OCI-LY3 (cell line): ENCODE results near the gene GYS2.

Experiments
- H2AFZ ChIP-seq: fragments of 200-600, 300-600 bp; shearing (Covaris generic); 2 replicates; pipeline ENCODE4 v1.6.0; 2014; ENCODE audit warnings: antibody characterized with exemption, low read depth, low read length
- H3K27ac ChIP-seq: fragments of 200-600, 300-600 bp; sonication (generic); 2 replicates; pipeline ENCODE4 v1.5.1; 2014; ENCODE audit warnings: mild to moderate bottlenecking, low read length, moderate library complexity, mixed read lengths
- H3K27me3 ChIP-seq: fragments of 200-600, 300-600 bp; sonication (generic); 2 replicates; pipeline ENCODE4 v1.6.1; 2014; ENCODE audit warnings: low read depth, low read length, mixed read lengths
- H3K36me3 ChIP-seq: fragments of 200-600, 300-600 bp; sonication (generic); replicated peaks from 2 replicates; pipeline ENCODE3; 2014; ENCODE audit warnings: low read depth, low read length, mixed read lengths
- H3K4me1 ChIP-seq: fragments of 300-600, 200-600 bp; sonication (generic); 2 replicates; pipeline ENCODE4 v1.6.1; 2014; ENCODE audit warnings: low read length, mixed read lengths
- H3K4me2 ChIP-seq: fragments of 200-600, 300-600 bp; sonication (generic); 2 replicates; pipeline ENCODE4 v1.6.1; 2014; ENCODE audit warnings: low read length, mixed read lengths
- H3K4me3 ChIP-seq: fragments of 300-600, 200-600 bp; sonication (generic); 2 replicates; pipeline ENCODE4 v1.5.1; 2014; ENCODE audit warnings: antibody characterized with exemption, mild to moderate bottlenecking, low read length, moderate library complexity
- H3K79me2 ChIP-seq: fragments of 300-600, 200-600 bp; shearing (Covaris generic); 2 replicates; pipeline ENCODE4 v1.6.1; 2014; ENCODE audit warnings: mild to moderate bottlenecking, low read length, mixed read lengths
- H3K9ac ChIP-seq: fragments of 300-600, 200-600 bp; shearing (Covaris generic); 2 replicates; pipeline ENCODE4 v1.6.0; 2014; ENCODE audit warnings: mild to moderate bottlenecking, low read length, moderate library complexity
- H3K9me3 ChIP-seq: fragments of 200-600, 300-600 bp; shearing (Covaris generic); 2 replicates; pipeline ENCODE4 v1.6.1; 2014; ENCODE audit warnings: low read length, mixed read lengths; ENCODE audit not compliant: insufficient read depth
- H4K20me1 ChIP-seq: fragments of 200-600, 300-600 bp; sonication (generic); 2 replicates; pipeline ENCODE4 v1.6.1; 2016; ENCODE audit warnings: low read length, mixed read lengths; ENCODE audit not compliant: insufficient read depth
- EZH2phosphoT487 ChIP-seq: fragments of 200-600 bp; shearing (Covaris generic); IDR thresholded peaks from 2 replicates; pipeline ENCODE4 v1.6.1; 2018; ENCODE audit warnings: antibody characterized with exemption, mixed run types, low read depth
- TF ChIP-seq, protein P1 (sequence below): fragments of 200-600, 300-600 bp; sonication (generic); IDR thresholded peaks from 2 replicates; pipeline ENCODE4 v1.5.1; 2014; ENCODE audit warnings: antibody characterized with exemption, low read length, low read depth

GYS2 gene

DNA sequence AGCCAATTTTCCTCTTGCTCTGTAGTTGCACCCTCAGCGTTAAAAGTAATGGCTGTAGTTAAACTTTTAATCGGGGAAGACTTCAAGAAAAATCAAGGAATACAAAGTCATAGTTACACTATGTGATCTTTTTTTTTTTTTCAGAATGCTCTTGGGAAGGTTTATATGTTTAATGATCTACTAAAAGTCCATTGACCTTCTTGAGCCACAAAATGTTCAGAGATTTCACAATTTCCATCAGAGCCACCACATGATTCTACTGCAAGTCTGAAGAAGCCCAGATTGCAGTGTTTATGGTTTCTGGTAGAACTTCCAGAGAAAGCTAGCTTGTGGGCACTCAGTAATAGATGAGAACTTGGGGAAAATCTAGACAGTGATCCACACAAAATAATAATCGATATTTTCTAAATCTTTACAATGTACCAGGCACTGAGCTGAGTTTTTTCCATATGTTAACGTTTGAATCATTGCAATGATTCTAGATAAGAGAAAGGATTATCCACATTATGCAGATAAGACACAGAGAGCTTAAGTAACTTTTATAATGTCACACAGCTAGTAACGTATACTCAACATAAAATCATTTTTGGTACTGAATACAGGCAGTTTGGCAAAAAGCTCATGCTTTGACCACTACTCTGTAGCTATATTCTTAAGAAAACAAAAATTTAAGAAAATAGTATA lies 38.3 kb downstream of the GYS2 start:
- Histone ChIP-seq H2AFZ (no peak overlapping the region), H4K20me1 (no peaks in the 10 kb centered on the region), H3K27me3 (no peaks in the 10 kb centered on the region), H3K4me1 (no peaks in the 10 kb centered on the region), H3K4me2 (no peak overlapping the region), H3K27ac (no peak overlapping the region), H3K9ac (no peak overlapping the region), H3K4me3 (no peak overlapping the region), H3K9me3 (no peaks in the 10 kb centered on the region), H3K36me3 (no peaks in the 10 kb centered on the region), H3K79me2 (no peaks in the 10 kb centered on the region)
- TF ChIP-seq, protein P1, sequence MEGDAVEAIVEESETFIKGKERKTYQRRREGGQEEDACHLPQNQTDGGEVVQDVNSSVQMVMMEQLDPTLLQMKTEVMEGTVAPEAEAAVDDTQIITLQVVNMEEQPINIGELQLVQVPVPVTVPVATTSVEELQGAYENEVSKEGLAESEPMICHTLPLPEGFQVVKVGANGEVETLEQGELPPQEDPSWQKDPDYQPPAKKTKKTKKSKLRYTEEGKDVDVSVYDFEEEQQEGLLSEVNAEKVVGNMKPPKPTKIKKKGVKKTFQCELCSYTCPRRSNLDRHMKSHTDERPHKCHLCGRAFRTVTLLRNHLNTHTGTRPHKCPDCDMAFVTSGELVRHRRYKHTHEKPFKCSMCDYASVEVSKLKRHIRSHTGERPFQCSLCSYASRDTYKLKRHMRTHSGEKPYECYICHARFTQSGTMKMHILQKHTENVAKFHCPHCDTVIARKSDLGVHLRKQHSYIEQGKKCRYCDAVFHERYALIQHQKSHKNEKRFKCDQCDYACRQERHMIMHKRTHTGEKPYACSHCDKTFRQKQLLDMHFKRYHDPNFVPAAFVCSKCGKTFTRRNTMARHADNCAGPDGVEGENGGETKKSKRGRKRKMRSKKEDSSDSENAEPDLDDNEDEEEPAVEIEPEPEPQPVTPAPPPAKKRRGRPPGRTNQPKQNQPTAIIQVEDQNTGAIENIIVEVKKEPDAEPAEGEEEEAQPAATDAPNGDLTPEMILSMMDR, result no peak

DNA sequence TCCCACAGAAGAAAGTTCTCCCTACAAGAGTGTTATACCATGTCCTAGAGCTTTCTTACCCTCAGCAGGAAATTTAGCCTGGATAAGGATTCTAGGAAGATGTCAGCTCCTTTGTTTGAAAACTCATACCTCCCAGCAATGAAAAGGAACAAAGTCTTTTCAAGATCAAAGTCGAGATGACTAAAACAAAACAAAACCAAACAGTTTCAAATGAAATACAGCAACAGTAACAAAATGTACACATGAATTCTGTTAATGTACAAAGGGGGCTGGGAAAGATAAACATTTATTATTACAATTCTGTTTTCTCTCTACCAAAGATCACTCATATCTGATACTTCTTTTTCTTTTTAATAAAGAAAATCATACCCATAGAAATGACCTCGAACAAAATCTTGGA lies 41.8 kb downstream of the GYS2 start:
- H3K27ac ChIP-seq, result no peak overlapping the region
- H3K4me1 ChIP-seq, result no peaks in the 10 kb centered on the region
- TF ChIP-seq, protein P1, result no peak
- no peak for TF ChIP-seq EZH2phosphoT487
- no peaks in the 10 kb centered on the region for H3K27me3 ChIP-seq
- no peaks in the 10 kb centered on the region for H3K9me3 ChIP-seq
- H3K4me3 ChIP-seq, result no peak overlapping the region
- no peak overlapping the region for H2AFZ ChIP-seq
- no peaks in the 10 kb centered on the region for H3K36me3 ChIP-seq
- H4K20me1 ChIP-seq, result no peaks in the 10 kb centered on the region
- H3K79me2 ChIP-seq, result no peaks in the 10 kb centered on the region
- no peak overlapping the region for H3K9ac ChIP-seq
- no peak overlapping the region for H3K4me2 ChIP-seq

DNA sequence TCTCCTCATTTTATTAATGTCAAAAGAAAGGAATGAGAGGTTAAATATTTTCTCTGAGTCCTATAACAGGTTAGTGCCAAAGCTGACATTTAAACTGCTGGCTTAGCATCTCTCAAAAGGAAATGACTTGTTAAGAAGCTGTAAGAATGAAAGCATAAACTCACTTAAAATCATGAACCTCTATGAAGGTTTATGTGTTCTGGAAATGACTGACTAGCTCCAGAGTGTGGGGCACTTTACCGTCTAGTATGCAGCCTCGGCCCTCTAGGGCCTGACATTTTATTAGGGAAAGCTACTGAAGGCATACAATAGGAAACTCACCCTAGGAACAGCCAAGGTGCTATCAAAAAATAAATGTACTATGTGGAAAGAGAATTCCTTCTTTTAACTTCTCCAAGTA lies 43.5 kb downstream of the GYS2 start:
- Histone ChIP-seq H3K27ac (no peak overlapping the region), H3K4me1 (no peaks in the 10 kb centered on the region), H3K36me3 (no peaks in the 10 kb centered on the region), H2AFZ (no peak overlapping the region), H3K27me3 (no peaks in the 10 kb centered on the region), H4K20me1 (no peaks in the 10 kb centered on the region), H3K9ac (no peak overlapping the region), H3K79me2 (no peaks in the 10 kb centered on the region), H3K9me3 (no peaks in the 10 kb centered on the region), H3K4me2 (no peak overlapping the region), H3K4me3 (no peak overlapping the region)
- TF ChIP-seq EZH2phosphoT487, result no peak
- TF ChIP-seq, protein P1, result no peak

DNA sequence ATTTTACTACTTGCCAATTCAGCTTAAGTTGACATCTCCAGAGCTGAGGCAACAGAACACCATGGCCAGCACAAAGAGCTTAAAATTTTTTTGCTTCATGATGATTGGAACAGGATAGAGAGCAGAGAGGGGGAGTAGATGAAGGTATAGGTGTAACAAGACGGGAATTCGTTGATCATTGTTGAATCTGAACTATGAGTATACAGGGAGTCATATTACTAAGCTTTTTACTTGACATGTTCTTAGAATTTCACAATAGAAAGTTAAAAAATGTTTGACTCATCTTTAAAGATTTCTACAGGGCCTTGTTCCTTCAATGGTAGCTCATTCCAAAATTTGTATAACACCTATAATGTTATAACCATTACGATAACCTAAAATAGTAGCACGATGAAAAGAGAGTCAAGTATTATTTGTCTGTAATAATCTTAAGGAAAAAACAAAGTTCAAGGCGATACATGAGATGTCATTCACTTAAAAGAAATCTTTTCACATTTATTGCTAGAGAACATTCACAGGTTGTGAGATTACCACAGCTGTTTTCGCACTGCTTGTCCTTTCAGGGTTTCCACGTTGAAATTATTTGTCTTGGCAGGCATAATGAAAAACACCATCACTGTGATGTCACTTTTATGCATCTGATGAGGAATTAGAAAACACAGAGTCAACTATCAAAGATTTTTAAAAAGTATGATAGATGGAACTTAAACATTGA lies 44.6 kb downstream of the GYS2 start:
- Histone ChIP-seq H3K79me2 (no peaks in the 10 kb centered on the region), H3K27me3 (no peaks in the 10 kb centered on the region), H3K4me2 (no peak overlapping the region), H3K27ac (no peak overlapping the region), H4K20me1 (no peaks in the 10 kb centered on the region), H3K36me3 (no peaks in the 10 kb centered on the region), H3K9me3 (no peaks in the 10 kb centered on the region), H2AFZ (no peak overlapping the region), H3K4me1 (no peaks in the 10 kb centered on the region), H3K4me3 (no peak overlapping the region), H3K9ac (no peak overlapping the region)
- no peak for TF ChIP-seq EZH2phosphoT487
- TF ChIP-seq, protein P1, result no peak
